GM19240 (cell line): ENCODE data around the gene SLAMF8.

ENCODE experiments used
- DNase-seq: peaks from one replicate; pipeline ENCODE4 v3.0.0; 2011; ENCODE audit warnings: low spot score; ENCODE audit not compliant: insufficient read length

Gene SLAMF8

GRCh38 chr1:159868766-159869165, 42.1 kb downstream of the SLAMF8 start:
- no peak for DNase-seq

- no peak for DNase-seq
Measured at GRCh38 chr1:159869173-159869572, 42.5 kb downstream of the SLAMF8 start.

GRCh38 chr1:159869607-159870006, 42.9 kb downstream of the SLAMF8 start:
- DNase-seq = no peak

- DNase-seq = no peak
Measured at GRCh38 chr1:159870704-159871103, 44.0 kb downstream of the SLAMF8 start.

- DNase-seq = no peak
Measured at GRCh38 chr1:159872891-159873290, 46.2 kb downstream of the SLAMF8 start.

GRCh38 chr1:159873530-159874143, 47.0 kb downstream of the SLAMF8 start:
- DNase-seq = no peak

GRCh38 chr1:159877695-159878444, 51.2 kb downstream of the SLAMF8 start:
- no peak for DNase-seq

- no peak for DNase-seq
Measured at GRCh38 chr1:159879136-159879535, 52.5 kb downstream of the SLAMF8 start.

- no peak for DNase-seq
Measured at GRCh38 chr1:159879977-159880376, 53.3 kb downstream of the SLAMF8 start.

GRCh38 chr1:159880430-159880829, 53.8 kb downstream of the SLAMF8 start:
- no peak for DNase-seq

GRCh38 chr1:159881622-159882526, 55.2 kb downstream of the SLAMF8 start:
- DNase-seq = no peak

GRCh38 chr1:159882527-159882862, 55.8 kb downstream of the SLAMF8 start:
- DNase-seq = no peak

GRCh38 chr1:159883134-159883533, 56.5 kb downstream of the SLAMF8 start:
- DNase-seq = no peak

GRCh38 chr1:159884296-159884695, 57.6 kb downstream of the SLAMF8 start:
- DNase-seq = no peak
